ENCODE results near the gene TIE1.

TIE1 gene

GRCh38 chr1:43293896-43294760 lies 6.7 kb upstream of the TIE1 start:
- DNase-seq: no peak

GRCh38 chr1:43294761-43295160 lies 6.0 kb upstream of the TIE1 start:
- DNase-seq: no peak

- no peak for DNase-seq
Observed at GRCh38 chr1:43296207-43296606, 4.6 kb upstream of the TIE1 start.

GRCh38 chr1:43298055-43298454 lies 2.7 kb upstream of the TIE1 start:
- no peak for DNase-seq

- no peak for DNase-seq
Observed at GRCh38 chr1:43299101-43299500, 1.7 kb upstream of the TIE1 start.

GRCh38 chr1:43302201-43302600 lies 1.4 kb downstream of the TIE1 start:
- DNase-seq: no peak

GRCh38 chr1:43302721-43303470 lies 2.1 kb downstream of the TIE1 start:
- DNase-seq: no peak

GRCh38 chr1:43303471-43304313 lies 2.9 kb downstream of the TIE1 start:
- DNase-seq: no peak

- DNase-seq: no peak
Observed at GRCh38 chr1:43304314-43304681, 3.5 kb downstream of the TIE1 start.

GRCh38 chr1:43304771-43305300 lies 4.1 kb downstream of the TIE1 start:
- DNase-seq: no peak

GRCh38 chr1:43305461-43305860 lies 4.7 kb downstream of the TIE1 start:
- no peak for DNase-seq

GRCh38 chr1:43305926-43306687 lies 5.3 kb downstream of the TIE1 start:
- DNase-seq: no peak

- DNase-seq: no peak
Observed at GRCh38 chr1:43306688-43307457, 6.1 kb downstream of the TIE1 start.

GRCh38 chr1:43307458-43308158 lies 6.8 kb downstream of the TIE1 start:
- DNase-seq: no peak

- no peak for DNase-seq
Observed at GRCh38 chr1:43308635-43309404, 8.0 kb downstream of the TIE1 start.

GRCh38 chr1:43309405-43310025 lies 8.7 kb downstream of the TIE1 start:
- no peak for DNase-seq

GRCh38 chr1:43311521-43311920 lies 10.7 kb downstream of the TIE1 start:
- DNase-seq: no peak

- DNase-seq: no peak
Observed at GRCh38 chr1:43312212-43312623, 11.4 kb downstream of the TIE1 start.

Measured in stimulated activated CD4-positive, alpha-beta T cell treated with anti-CD3 and anti-CD28 coated beads, Interleukin-2, amount 100 ng/mL, for 48 hours (primary cell).